Gastroesophageal sphincter (tissue), 4 donors: ENCODE results near the gene DOCK10. TPM values are rescaled to one million over a fixed set of nuclear protein-coding genes. Genes with fewer than 3 reads are reported as not detected.
"Not testable (repeated sequence)": the region's sequence is repeated elsewhere in the genome, so short reads cannot be mapped to it uniquely, and the experiment has no call there.

Source experiments
- ATAC-seq: fragments of 150-250 bp; one replicate; pipeline ENCODE4 v1.9.1; 2016; ENCODE audit warnings: mild to moderate bottlenecking, moderate library complexity
- H3K27ac ChIP-seq, 4 donors: fragments of 200-600 bp; sonication (generic) in 3 of 4; 1 replicate in 3 of 4; 2 replicates in 1 of 4; pipeline ENCODE4 v1.5.1; 2016 to 2019
- H3K27me3 ChIP-seq: fragments of 200-600 bp; sonication (generic); one replicate; pipeline ENCODE4 v1.5.1; 2019
- H3K36me3 ChIP-seq, 2 donors: fragments of 200-600 bp; sonication (generic); one replicate each; pipeline ENCODE4 v1.5.1; 2019; ENCODE audit warnings: control low read depth in 1 of 2
- H3K4me1 ChIP-seq, 3 donors: fragments of 200-600 bp; sonication (generic); 1 replicate in 2 of 3; 2 replicates in 1 of 3; pipeline ENCODE4 v1.5.1; 2016 to 2019; ENCODE audit warnings: control low read depth in 2 of 3
- H3K4me3 ChIP-seq, 2 donors: fragments of 200-600 bp; sonication (generic); one replicate each; pipeline ENCODE4 v1.5.1; 2019; ENCODE audit warnings: mild to moderate bottlenecking in 1 of 2, moderate library complexity in 1 of 2
- H3K9me3 ChIP-seq, 3 donors: fragments of 200-600 bp; sonication (generic); one replicate each; pipeline ENCODE4 v1.5.1; 2017 to 2019; ENCODE audit warnings: control low read depth in 2 of 3
- CTCF ChIP-seq, 4 experiments: fragments of 200-600 bp in 2 of 4; fragments of 450-650 bp in 2 of 4; sonication (generic) in 1 of 4; IDR thresholded peaks; one replicate each; pipeline ENCODE4 v1.5.1; 2017 to 2019; ENCODE audit warnings: antibody characterized with exemption in 4 of 4, mild to moderate bottlenecking in 2 of 4, moderate library complexity in 2 of 4
- EP300 ChIP-seq: sonication (generic); formaldehyde crosslinking; IDR thresholded peaks from one replicate; pipeline ENCODE4 v1.6.1; 2017; ENCODE audit warnings: antibody characterized with exemption, mild to moderate bottlenecking
- POLR2A ChIP-seq, 2 donors: fragments of 450-650 bp; IDR thresholded peaks; one replicate each; pipeline ENCODE4 v1.6.1; 2017; ENCODE audit warnings: antibody characterized with exemption in 2 of 2, mild to moderate bottlenecking in 2 of 2, moderate library complexity in 1 of 2
- POLR2AphosphoS5 ChIP-seq: sonication (generic); formaldehyde crosslinking; IDR thresholded peaks from one replicate; pipeline ENCODE4 v1.6.1; 2017; ENCODE audit warnings: antibody characterized with exemption
- WGBS, 2 donors: methylation state at CpG; one replicate each; pipeline ENCODE4 v1.1.5; 2018; ENCODE audit warnings: low coverage in 1 of 2; 5-methylcytosine and 5-hydroxymethylcytosine counted together
- total RNA-seq, 4 donors: library from RNA; depleted of rRNA; stranded (reverse); fragments of >200 nt; gene quantifications; one replicate each; pipeline ENCODE4 v1.1.0, GENCODE V29; 2016

The DOCK10 gene
- total RNA-seq, 4 donors from 2014 or later, result 3.6 to 12.6 (median 7.3) TPM

GRCh38 chr2:224918626-224919471 is 123.4 kb downstream of the DOCK10 start:
- H3K36me3 ChIP-seq, result no peaks in the 10 kb centered on the region
- no peak for ATAC-seq
- H3K4me1 ChIP-seq, result no peaks in the 10 kb centered on the region
- TF ChIP-seq CTCF (IDR thresholded peaks at IDR 0.05) (no peak), EP300 (no peak), POLR2A (IDR thresholded peaks at IDR 0.05) (no peak), POLR2AphosphoS5 (no peak)
- H3K27me3 ChIP-seq, result no peaks in the 10 kb centered on the region
- H3K4me3 ChIP-seq, result no peak overlapping the region
- 89 to 92% methylated on average over 4 of the region's 4 CpGs for WGBS, 2 donors
- H3K27ac ChIP-seq, result no peak overlapping the region
- no peaks in the 10 kb centered on the region for H3K9me3 ChIP-seq

DNA sequence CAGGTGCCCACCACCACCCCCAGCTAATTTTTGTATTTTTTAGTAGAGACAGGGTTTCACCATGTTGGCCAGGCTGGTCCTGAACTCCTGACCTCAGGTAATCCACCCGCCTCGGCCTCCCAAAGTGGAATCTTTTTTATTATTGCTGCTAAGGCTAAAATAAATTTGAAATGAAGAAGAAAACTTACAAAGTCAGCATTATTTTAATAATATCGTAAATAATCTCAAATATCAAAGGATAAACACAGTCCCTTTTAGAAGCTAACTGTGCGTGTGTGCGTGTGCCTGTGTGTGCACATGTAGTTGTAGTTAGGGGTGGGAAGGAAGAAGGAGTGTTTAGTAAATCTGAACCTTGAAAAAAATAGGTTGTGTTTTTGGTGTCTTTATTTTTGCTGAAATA is 125.0 kb downstream of the DOCK10 start:
- not testable (repeated sequence) for H3K36me3 ChIP-seq, H3K4me3 ChIP-seq, ATAC-seq, H3K9me3 ChIP-seq, H3K27me3 ChIP-seq, H3K27ac ChIP-seq, H3K4me1 ChIP-seq
- 96 to 98% methylated on average over 5 of the region's 5 CpGs for WGBS, 2 donors

DNA sequence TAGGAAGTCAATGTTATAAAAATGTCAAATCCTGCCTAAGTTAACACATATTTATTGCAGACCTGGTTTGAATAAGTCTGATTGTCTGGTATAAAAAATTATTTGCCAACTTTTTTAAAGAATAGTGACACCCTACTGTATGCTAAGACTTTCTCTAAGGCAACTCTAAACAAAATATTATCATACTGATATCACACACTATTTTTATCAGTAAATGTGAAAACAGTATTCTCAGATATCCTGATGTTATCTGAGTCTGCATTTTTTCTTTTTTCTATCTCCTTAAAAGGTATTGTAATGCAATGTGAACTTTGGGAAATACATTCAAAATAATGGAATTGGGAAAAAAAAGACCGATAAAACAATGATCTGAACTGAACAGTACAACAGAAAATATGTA is 127.1 kb downstream of the DOCK10 start:
- 93 to 100% methylated on average over 1 of the region's 1 CpG for WGBS, 2 donors

GRCh38 chr2:224910574-224910925 is 131.7 kb downstream of the DOCK10 start:
- Histone ChIP-seq H3K9me3 (no peaks in the 10 kb centered on the region), H3K27ac (peak overlapping the region in 2 of 4 donors; percentile 45 to 51), H3K27me3 (no peaks in the 10 kb centered on the region), H3K36me3 (no peaks in the 10 kb centered on the region), H3K4me1 (peaks cover 0 to 18% (median 2%) of the 10 kb centered on the region in 3 donors), H3K4me3 (no peak overlapping the region)
- TF ChIP-seq CTCF (IDR thresholded peaks at IDR 0.05), result no peak
- no peak for TF ChIP-seq POLR2A (IDR thresholded peaks at IDR 0.05)
- TF ChIP-seq EP300, result no peak
- peak; percentile 14 for TF ChIP-seq POLR2AphosphoS5
- WGBS, 2 donors, result 0 to 88% methylated on average over 1 of the region's 1 CpG
- ATAC-seq, result peak; percentile 39

More for the DNA sequence above, 127.1 kb downstream of the DOCK10 start:
- H3K9me3 ChIP-seq, result no peaks in the 10 kb centered on the region
- no peak overlapping the region for H3K4me3 ChIP-seq
- peaks cover 0 to 8% (median 0%) of the 10 kb centered on the region in 3 donors for H3K4me1 ChIP-seq
- no peak for TF ChIP-seq CTCF (IDR thresholded peaks at IDR 0.05)
- no peak for TF ChIP-seq EP300
- no peak for TF ChIP-seq POLR2A (IDR thresholded peaks at IDR 0.05)
- TF ChIP-seq POLR2AphosphoS5, result no peak
- no peak overlapping the region for H3K27ac ChIP-seq
- H3K36me3 ChIP-seq, result no peaks in the 10 kb centered on the region
- H3K27me3 ChIP-seq, result no peaks in the 10 kb centered on the region
- ATAC-seq, result no peak

DNA sequence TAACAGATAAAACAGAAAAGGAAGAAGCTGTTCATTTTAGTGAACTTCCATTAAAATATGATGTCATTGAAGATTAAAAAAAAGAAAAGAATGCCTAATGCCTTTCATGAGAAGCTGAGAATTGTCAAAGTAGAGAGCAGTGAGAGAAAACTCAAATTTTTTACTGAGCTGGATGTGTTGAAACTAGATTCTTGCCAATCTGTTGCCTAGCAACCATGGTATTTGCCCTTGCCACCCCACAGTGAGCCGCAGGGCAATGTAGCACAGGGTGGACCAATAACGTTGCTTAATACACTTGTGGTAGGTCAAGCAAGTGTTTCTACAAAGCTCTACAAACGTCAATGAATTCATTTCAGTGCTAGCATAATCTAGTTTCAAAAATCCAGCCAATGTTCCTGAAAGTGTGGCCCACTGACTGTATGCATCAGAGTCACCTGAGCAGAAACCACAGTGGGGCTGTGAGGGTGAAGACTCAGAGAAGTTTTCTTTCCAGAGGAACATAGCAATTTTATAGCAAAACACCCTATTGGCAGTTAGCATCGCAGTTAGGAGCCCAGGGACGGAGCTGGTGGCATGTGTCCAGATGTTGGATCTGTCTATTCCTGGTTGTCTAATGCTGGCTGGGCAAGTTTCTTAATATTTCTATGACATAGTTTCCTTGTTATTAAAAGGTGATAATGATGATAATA is 132.2 kb downstream of the DOCK10 start:
- H3K27me3 ChIP-seq, result no peaks in the 10 kb centered on the region
- TF ChIP-seq POLR2A (IDR thresholded peaks at IDR 0.05) (no peak), EP300 (no peak), POLR2AphosphoS5 (peak; percentile 28), CTCF (IDR thresholded peaks at IDR 0.05) (no peak)
- H3K4me1 ChIP-seq, result peaks cover 0 to 18% (median 2%) of the 10 kb centered on the region in 3 donors
- ATAC-seq, result peak; percentile 89
- no peaks in the 10 kb centered on the region for H3K36me3 ChIP-seq
- peak overlapping the region in 2 of 4 donors; percentile 45 to 51 for H3K27ac ChIP-seq
- H3K4me3 ChIP-seq, result no peak overlapping the region
- H3K9me3 ChIP-seq, result no peaks in the 10 kb centered on the region
- 8 to 29% methylated on average over 2 to 3 of the region's 5 CpGs for WGBS, 2 donors
